Large intestine (tissue), 3 donors: Measurements from ENCODE around the gene NRN1L. TPM values are rescaled to one million over a fixed set of nuclear protein-coding genes. Genes with fewer than 3 reads are reported as not detected.
"Not testable (repeated sequence)": the region's sequence is repeated elsewhere in the genome, so short reads cannot be mapped to it uniquely, and the experiment has no call there.

ENCODE experiments used
- DNase-seq, 2 donors: peaks; one replicate each; pipeline versions ENCODE4 v3.0.0 to v3.0.0-alpha.2; 2013
- H3K27ac ChIP-seq: one replicate; pipeline ENCODE4 v1.5.1; 2013; ENCODE audit warnings: low read length
- H3K27me3 ChIP-seq: 2 replicates; pipeline ENCODE4 v1.6.1; 2013; ENCODE audit warnings: low read length; ENCODE audit not compliant: control insufficient read depth, insufficient read depth
- H3K36me3 ChIP-seq: 2 replicates; pipeline ENCODE4 v1.6.1; 2013; ENCODE audit warnings: low read length; ENCODE audit not compliant: control insufficient read depth, insufficient read depth
- H3K4me1 ChIP-seq: one replicate; pipeline ENCODE4 v1.6.1; 2013; ENCODE audit warnings: low read length; ENCODE audit not compliant: control insufficient read depth, insufficient read depth
- H3K4me3 ChIP-seq: one replicate; pipeline ENCODE4 v1.5.1; 2013; ENCODE audit warnings: low read length
- H3K9me3 ChIP-seq: one replicate; pipeline ENCODE4 v1.6.1; 2013; ENCODE audit warnings: mild to moderate bottlenecking, low read depth, low read length, moderate library complexity; ENCODE audit not compliant: control insufficient read depth
- WGBS: methylation state at CpG from one replicate; pipeline ENCODE4 v1.1.5; 2013; ENCODE audit warnings: low lambda C conversion rate; ENCODE audit not compliant: insufficient coverage; 5-methylcytosine and 5-hydroxymethylcytosine counted together
- polyA plus RNA-seq: library from polyadenylated mRNA; unstranded; fragments of 120-200 nt; gene quantifications from one replicate; pipeline ENCODE4 v1.2.1, GENCODE V29; 2013

NRN1L gene
- polyA plus RNA-seq, 1 donor = 1.6 TPM

- Histone ChIP-seq H3K27me3 (no peaks in the 10 kb centered on the region), H3K27ac (peak overlapping the region; percentile 99), H3K4me3 (peak overlapping the region; percentile 95), H3K9me3 (no peaks in the 10 kb centered on the region), H3K36me3 (no peaks in the 10 kb centered on the region), H3K4me1 (peaks cover 8% of the 10 kb centered on the region)
- no CpG with 5 or more reads among the region's 14 CpGs for WGBS
- DNase-seq = peak; percentile 44 to 76
These were observed 9.2 kb downstream of the NRN1L start for GRCh38 chr16:67893743-67894399.

- no peaks in the 10 kb centered on the region for H3K27me3 ChIP-seq
- peaks cover 8% of the 10 kb centered on the region for H3K4me1 ChIP-seq
- H3K27ac ChIP-seq = no peak overlapping the region
- no CpG with 5 or more reads among the region's 3 CpGs for WGBS
- H3K9me3 ChIP-seq = no peaks in the 10 kb centered on the region
- no peak for DNase-seq
- H3K4me3 ChIP-seq = no peak overlapping the region
- H3K36me3 ChIP-seq = peaks cover 2% of the 10 kb centered on the region
These were observed 12.5 kb downstream of the NRN1L start for GRCh38 chr16:67897231-67897630.

GRCh38 chr16:67901734-67902133 is 17.0 kb downstream of the NRN1L start:
- Histone ChIP-seq H3K4me3 (no peak overlapping the region), H3K36me3 (peaks cover 9% of the 10 kb centered on the region), H3K4me1 (no peaks in the 10 kb centered on the region), H3K9me3 (no peaks in the 10 kb centered on the region), H3K27me3 (no peaks in the 10 kb centered on the region), H3K27ac (no peak overlapping the region)
- DNase-seq = no peak
- WGBS = no CpG with 5 or more reads among the region's 5 CpGs

- DNase-seq = no peak
- Histone ChIP-seq H3K4me1 (no peaks in the 10 kb centered on the region), H3K27ac (no peak overlapping the region), H3K27me3 (no peaks in the 10 kb centered on the region), H3K9me3 (no peaks in the 10 kb centered on the region), H3K36me3 (peaks cover 9% of the 10 kb centered on the region), H3K4me3 (no peak overlapping the region)
- 80% methylated on average over 1 of the region's 4 CpGs for WGBS
These were observed 18.1 kb downstream of the NRN1L start for GRCh38 chr16:67902831-67903230.

- H3K36me3 ChIP-seq = peaks cover 42% of the 10 kb centered on the region
- H3K27ac ChIP-seq = no peak overlapping the region
- DNase-seq = no peak
- H3K9me3 ChIP-seq = no peaks in the 10 kb centered on the region
- no peaks in the 10 kb centered on the region for H3K4me1 ChIP-seq
- 100% methylated on average over 1 of the region's 11 CpGs for WGBS
- H3K4me3 ChIP-seq = no peak overlapping the region
- no peaks in the 10 kb centered on the region for H3K27me3 ChIP-seq
These were observed 22.9 kb downstream of the NRN1L start for GRCh38 chr16:67907397-67908180.

- Histone ChIP-seq H3K27me3 (no peaks in the 10 kb centered on the region), H3K9me3 (no peaks in the 10 kb centered on the region), H3K4me1 (no peaks in the 10 kb centered on the region), H3K27ac (no peak overlapping the region), H3K4me3 (no peak overlapping the region), H3K36me3 (peaks cover 40% of the 10 kb centered on the region)
- DNase-seq = no peak
- WGBS = no CpG with 5 or more reads among the region's 36 CpGs
These were observed 24.5 kb downstream of the NRN1L start for GRCh38 chr16:67909056-67909742.

GRCh38 chr16:67910158-67910557 is 25.5 kb downstream of the NRN1L start:
- DNase-seq = no peak
- Histone ChIP-seq H3K27ac (no peak overlapping the region), H3K4me1 (peaks cover 2% of the 10 kb centered on the region), H3K9me3 (no peaks in the 10 kb centered on the region), H3K36me3 (peaks cover 43% of the 10 kb centered on the region), H3K4me3 (no peak overlapping the region), H3K27me3 (no peaks in the 10 kb centered on the region)
- no CpG with 5 or more reads among the region's 2 CpGs for WGBS

GRCh38 chr16:67914758-67915495 is 30.2 kb downstream of the NRN1L start:
- peaks cover 13% of the 10 kb centered on the region for H3K4me1 ChIP-seq
- no peak overlapping the region for H3K4me3 ChIP-seq
- DNase-seq = no peak
- H3K27ac ChIP-seq = no peak overlapping the region
- H3K36me3 ChIP-seq = peaks cover 64% of the 10 kb centered on the region
- no peaks in the 10 kb centered on the region for H3K27me3 ChIP-seq
- H3K9me3 ChIP-seq = no peaks in the 10 kb centered on the region
- no CpG with 5 or more reads among the region's 7 CpGs for WGBS

- Histone ChIP-seq H3K4me1 (peaks cover 13% of the 10 kb centered on the region), H3K36me3 (peaks cover 65% of the 10 kb centered on the region)
- H3K27me3 ChIP-seq, H3K9me3 ChIP-seq, H3K27ac ChIP-seq, DNase-seq, H3K4me3 ChIP-seq: not testable (repeated sequence)
- WGBS = no CpG with 5 or more reads among the region's 2 CpGs
These were observed 30.7 kb downstream of the NRN1L start for GRCh38 chr16:67915496-67915769.
